ENCODE data around the gene CEP131. TPM values are rescaled to one million over a fixed set of nuclear protein-coding genes. Genes with fewer than 3 reads are reported as not detected.

CEP131 gene
- polyA plus RNA-seq, 2 of the 4 experiments (the other 2 are of a cell fraction), result 3.3 to 11.5 TPM

DNA sequence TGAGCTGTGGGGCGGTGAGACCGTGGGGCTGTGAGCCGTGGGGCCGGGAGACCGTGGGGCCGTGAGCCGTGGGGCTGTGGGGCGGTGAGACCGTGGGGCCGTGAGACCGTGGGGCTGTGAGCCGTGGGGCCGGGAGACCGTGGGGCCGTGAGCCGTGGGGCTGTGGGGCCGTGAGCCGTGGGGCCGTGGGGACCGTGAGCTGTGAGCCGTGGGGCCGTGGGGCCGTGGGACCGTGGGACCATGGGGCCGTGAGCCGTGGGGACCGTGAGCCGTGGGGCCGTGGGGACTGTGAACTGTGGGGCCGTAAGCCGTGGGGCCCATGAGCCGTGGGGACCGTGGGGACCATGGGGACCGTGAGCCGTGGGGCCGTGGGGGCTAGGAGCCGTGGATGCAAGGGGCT lies 82.1 kb downstream of the CEP131 start (continued):
- no peak for TF ChIP-seq USF2 (IDR thresholded peaks at IDR 0.05)
- TF ChIP-seq MAX (IDR thresholded peaks at IDR 0.05), result no peak
- TF ChIP-seq PHF8 (IDR thresholded peaks at IDR 0.05; ENCODE audit: borderline replicate concordance, low read depth), result no peak

GRCh38 chr17:81140018-81140417 lies 82.7 kb downstream of the CEP131 start:
- ATAC-seq (no peak), FAIRE-seq (no peak), DNase-seq (ENCODE audit: low read depth in 1 of 2, low spot score in 1 of 2) (no peak)
- TF ChIP-seq HES2 (IDR thresholded peaks at IDR 0.05) (no peak), BHLHE40 (IDR thresholded peaks at IDR 0.05; ENCODE audit: low read depth, low read length) (no peak), MAFK (IDR thresholded peaks at IDR 0.05; ENCODE audit: partially characterized antibody) (no peak), ELK1 (IDR thresholded peaks at IDR 0.05; ENCODE audit: low read depth, low read length) (no peak), SREBF2 (IDR thresholded peaks at IDR 0.05) (no peak), ZSCAN20 (CRISPR knock-in tag; IDR thresholded peaks at IDR 0.05) (no peak), CHD4 (IDR thresholded peaks at IDR 0.05; ENCODE audit: borderline replicate concordance) (no peak), ESRRA (IDR thresholded peaks at IDR 0.05; ENCODE audit: borderline replicate concordance, low read length) (no peak), GATA3 (IDR thresholded peaks at IDR 0.05; ENCODE audit: borderline replicate concordance) (no peak), NPAS2 (CRISPR knock-in tag; IDR thresholded peaks at IDR 0.05; ENCODE audit: borderline replicate concordance) (no peak), RAD21 (conservative IDR thresholded peaks at IDR 0.05 in 1 of 2, IDR thresholded peaks at IDR 0.05 in 1 of 2) (no peak), CTCF (IDR thresholded peaks at IDR 0.05) (no peak), HOXB5 (CRISPR knock-in tag; IDR thresholded peaks at IDR 0.05) (no peak), TFCP2L1 (CRISPR knock-in tag; IDR thresholded peaks at IDR 0.05) (no peak), FOSL2 (IDR thresholded peaks at IDR 0.05) (no peak), FOSL2 (CRISPR knock-in tag; IDR thresholded peaks at IDR 0.05) (no peak), KDM5A (IDR thresholded peaks at IDR 0.05) (no peak), RARB (CRISPR knock-in tag; IDR thresholded peaks at IDR 0.05) (no peak), FOSB (CRISPR knock-in tag; IDR thresholded peaks at IDR 0.05) (no peak), CBX2 (IDR thresholded peaks at IDR 0.05; ENCODE audit: borderline replicate concordance, low read depth) (no peak)
- TF ChIP-seq, protein P1, sequence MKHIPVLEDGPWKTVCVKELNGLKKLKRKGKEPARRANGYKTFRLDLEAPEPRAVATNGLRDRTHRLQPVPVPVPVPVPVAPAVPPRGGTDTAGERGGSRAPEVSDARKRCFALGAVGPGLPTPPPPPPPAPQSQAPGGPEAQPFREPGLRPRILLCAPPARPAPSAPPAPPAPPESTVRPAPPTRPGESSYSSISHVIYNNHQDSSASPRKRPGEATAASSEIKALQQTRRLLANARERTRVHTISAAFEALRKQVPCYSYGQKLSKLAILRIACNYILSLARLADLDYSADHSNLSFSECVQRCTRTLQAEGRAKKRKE (CRISPR knock-in tag; IDR thresholded peaks at IDR 0.05; ENCODE audit: low read depth), result no peak
- CTCF ChIA-PET, result interaction anchor here (1.2 to 11.5 kb wide), 8 partner anchors 9 to 102 kb away, joined by 3 to 175 read pairs (median 6); partner anchors contain the start of genes NDUFAF8 and TEPSIN
- H3K9me3 ChIP-seq, result no peaks in the 10 kb centered on the region
- peaks cover 10% of the 10 kb centered on the region for H3K4me1 ChIP-seq
- no peak overlapping the region for H3K4me2 ChIP-seq
- WGBS (ENCODE audit: missing lambda C conversion rate), result 62% methylated on average over 8 of the region's 8 CpGs
- POLR2A ChIA-PET, result no interaction called here
- no peak overlapping the region for H3K4me3 ChIP-seq
- H3K27ac ChIP-seq, result no peak overlapping the region

Other genes starting within 250 kb of the CEP131 start
- gene CHMP6, start 231.1 kb downstream of the CEP131 start, polyA plus RNA-seq (2011; rRNA removed), result 17.8 and 28.9 TPM in 2 replicates
- gene CHMP6, start 231.1 kb downstream of the CEP131 start, polyA plus RNA-seq (2017; fragmentation: RNase III; extraction: RNeasy Plus Mini Kit Qiagen cat#74134 plus additional on column Dnase treatment), result 26.6 to 32.7 TPM (median 30.8 TPM) in 3 replicates
- gene BAIAP2, start 187.8 kb downstream of the CEP131 start, polyA plus RNA-seq (2011; rRNA removed), result 7.1 and 8.6 TPM in 2 replicates
- 23.9 to 30.4 TPM (median 27.5 TPM) in 3 replicates for gene BAIAP2, start 187.8 kb downstream of the CEP131 start, polyA plus RNA-seq (2017; fragmentation: RNase III; extraction: RNeasy Plus Mini Kit Qiagen cat#74134 plus additional on column Dnase treatment)
- not detected in 2 replicates for gene PVALEF, start 57.5 kb downstream of the CEP131 start, polyA plus RNA-seq (2011; rRNA removed)
- gene PVALEF, start 57.5 kb downstream of the CEP131 start, polyA plus RNA-seq (2017; fragmentation: RNase III; extraction: RNeasy Plus Mini Kit Qiagen cat#74134 plus additional on column Dnase treatment), result not detected in 3 replicates
- 0.17 and 0.26 TPM in 2 replicates for gene AATK, start 56.7 kb downstream of the CEP131 start, polyA plus RNA-seq (2011; rRNA removed)
- gene AATK, start 56.7 kb downstream of the CEP131 start, polyA plus RNA-seq (2017; fragmentation: RNase III; extraction: RNeasy Plus Mini Kit Qiagen cat#74134 plus additional on column Dnase treatment), result 0.37 to 0.51 TPM (median 0.39 TPM) in 3 replicates
- gene TEPSIN, start 16.1 kb upstream of the CEP131 start, polyA plus RNA-seq (2011; rRNA removed), result 12.5 TPM in 2 replicates
- gene TEPSIN, start 16.1 kb upstream of the CEP131 start, polyA plus RNA-seq (2017; fragmentation: RNase III; extraction: RNeasy Plus Mini Kit Qiagen cat#74134 plus additional on column Dnase treatment), result 26.1 to 31.3 TPM (median 30.4 TPM) in 3 replicates
- gene NDUFAF8, start 16.4 kb upstream of the CEP131 start, polyA plus RNA-seq (2011; rRNA removed), result 198 and 308 TPM in 2 replicates
- gene NDUFAF8, start 16.4 kb upstream of the CEP131 start, polyA plus RNA-seq (2017; fragmentation: RNase III; extraction: RNeasy Plus Mini Kit Qiagen cat#74134 plus additional on column Dnase treatment), result 173 to 192 TPM (median 179 TPM) in 3 replicates
- gene SLC38A10, start 72.3 kb upstream of the CEP131 start, polyA plus RNA-seq (2011; rRNA removed), result 35.8 and 49.3 TPM in 2 replicates
- 59.7 to 72.9 TPM (median 67.4 TPM) in 3 replicates for gene SLC38A10, start 72.3 kb upstream of the CEP131 start, polyA plus RNA-seq (2017; fragmentation: RNase III; extraction: RNeasy Plus Mini Kit Qiagen cat#74134 plus additional on column Dnase treatment)
- 2.1 and 2.6 TPM in 2 replicates for gene BAHCC1, start 172.5 kb upstream of the CEP131 start, polyA plus RNA-seq (2011; rRNA removed)
- 5.2 to 5.9 TPM (median 5.8 TPM) in 3 replicates for gene BAHCC1, start 172.5 kb upstream of the CEP131 start, polyA plus RNA-seq (2017; fragmentation: RNase III; extraction: RNeasy Plus Mini Kit Qiagen cat#74134 plus additional on column Dnase treatment)

Data from A549 (cell line).